SU-DHL-6 (cell line): ENCODE results near the gene CASP8.

Experiments
- CTCF ChIP-seq: fragments of 200-600 bp; sonication (generic); IDR thresholded peaks from one replicate; pipeline ENCODE4 v1.5.1; 2017; ENCODE audit warnings: antibody characterized with exemption, mild to moderate bottlenecking, low read length, moderate library complexity; ENCODE audit not compliant: insufficient read depth, poor library complexity, severe bottlenecking
- EZH2phosphoT487 ChIP-seq: fragments of 200-600 bp; sonication (generic), shearing (Covaris generic); conservative IDR thresholded peaks from 2 replicates; pipeline ENCODE4 v1.6.1; 2018; ENCODE audit warnings: mild to moderate bottlenecking, antibody characterized with exemption, low read length, moderate library complexity, mixed read lengths

- no peak for TF ChIP-seq CTCF
- TF ChIP-seq EZH2phosphoT487: no peak
These were observed 69.1 kb downstream of the CASP8 start for GRCh38 chr2:201329409-201329808.
